HL-60 (cell line): ENCODE results near the gene PHETA2.

Experiments
- CTCF ChIP-seq: IDR thresholded peaks from one replicate; pipeline ENCODE4 v1.5.1; 2011; ENCODE audit warnings: low read length, control low read depth, inconsistent platforms; ENCODE audit not compliant: insufficient read depth
- POLR2AphosphoS5 ChIP-seq: IDR thresholded peaks from 2 replicates; pipeline ENCODE4 v1.6.1; 2012; ENCODE audit warnings: low read depth

- no peak for TF ChIP-seq CTCF
- no peak for TF ChIP-seq POLR2AphosphoS5
These were observed 3.6 kb downstream of the PHETA2 start for GRCh38 chr22:42077486-42078125.
